ENCODE results near the gene CCDC78. TPM values are rescaled to one million over a fixed set of nuclear protein-coding genes. Genes with fewer than 3 reads are reported as not detected.

CCDC78 gene
- total and polyA plus RNA-seq, 2 of the 13 experiments (the other 11 are each of a cell fraction or from before 2014, with no cell fraction given), result 0.53 to 1.5 TPM

- TF ChIP-seq ZNF280B (CRISPR knock-in tag; IDR thresholded peaks at IDR 0.05; ENCODE audit: borderline replicate concordance) (no peak), ZNF142 (CRISPR knock-in tag; IDR thresholded peaks at IDR 0.05) (peak; percentile 92), CSRNP1 (CRISPR knock-in tag; IDR thresholded peaks at IDR 0.05) (no peak), DNMT3B (CRISPR knock-in tag; conservative IDR thresholded peaks at IDR 0.05) (no peak), GLMP (CRISPR knock-in tag; IDR thresholded peaks at IDR 0.05; ENCODE audit: borderline replicate concordance) (no peak), DPF2 (CRISPR knock-in tag; IDR thresholded peaks at IDR 0.05; ENCODE audit: borderline replicate concordance, low read depth) (no peak), RFXANK (CRISPR knock-in tag; IDR thresholded peaks at IDR 0.05) (no peak), ZNF354B (CRISPR knock-in tag; IDR thresholded peaks at IDR 0.05) (no peak), MXD1 (CRISPR knock-in tag; IDR thresholded peaks at IDR 0.05) (peak; percentile 84), RBM39 (IDR thresholded peaks at IDR 0.05; ENCODE audit: low read depth, low read length, poor library complexity, severe bottlenecking) (no peak), ZNF784 (CRISPR knock-in tag; IDR thresholded peaks at IDR 0.05; ENCODE audit: borderline replicate concordance) (no peak), TBX2 (CRISPR knock-in tag; IDR thresholded peaks at IDR 0.05; ENCODE audit: borderline replicate concordance) (peak; percentile 81)
Observed at GRCh38 chr16:695355-696089, 30.7 kb downstream of the CCDC78 start (continued).
